Skin epidermis (tissue), 12 donors: ENCODE data around the gene COMP.

Experiments used
- H3K27ac ChIP-seq, 21 experiments: fragments of 200-600 bp; sonication (generic) in 11 of 21; one replicate each; pipeline ENCODE4 v1.5.0; 2020; ENCODE audit warnings: mild to moderate bottlenecking in 3 of 21, inconsistent platforms in 2 of 21, moderate library complexity in 2 of 21
- H3K4me3 ChIP-seq, 7 experiments: fragments of 200-600 bp; sonication (generic) in 2 of 7; one replicate each; pipeline ENCODE4 v1.5.0; 2020; ENCODE audit warnings: inconsistent platforms in 2 of 7, mild to moderate bottlenecking in 2 of 7, moderate library complexity in 1 of 7

The COMP gene

DNA sequence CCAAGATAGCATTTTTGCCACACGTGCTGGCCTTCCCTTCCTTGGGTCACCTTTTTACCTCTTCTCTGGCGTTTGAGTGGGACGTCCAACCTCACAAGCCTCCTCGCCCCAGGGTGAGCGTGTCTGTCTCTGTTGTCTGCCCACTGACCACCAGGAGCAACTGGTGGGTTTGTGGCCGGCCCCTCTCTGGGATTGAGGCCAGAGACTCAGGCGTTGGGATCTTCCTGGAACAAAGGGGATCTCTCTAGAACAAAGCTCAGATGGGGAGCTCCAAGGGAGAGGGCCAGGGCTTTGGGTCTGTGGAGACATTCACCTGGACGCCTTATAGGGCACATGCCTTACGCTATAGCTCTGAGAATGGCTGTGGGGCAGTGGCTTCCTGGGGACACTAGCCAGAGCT is 17.4 kb downstream of the COMP start:
- Histone ChIP-seq H3K27ac (no peak overlapping the region), H3K4me3 (no peak overlapping the region)

DNA sequence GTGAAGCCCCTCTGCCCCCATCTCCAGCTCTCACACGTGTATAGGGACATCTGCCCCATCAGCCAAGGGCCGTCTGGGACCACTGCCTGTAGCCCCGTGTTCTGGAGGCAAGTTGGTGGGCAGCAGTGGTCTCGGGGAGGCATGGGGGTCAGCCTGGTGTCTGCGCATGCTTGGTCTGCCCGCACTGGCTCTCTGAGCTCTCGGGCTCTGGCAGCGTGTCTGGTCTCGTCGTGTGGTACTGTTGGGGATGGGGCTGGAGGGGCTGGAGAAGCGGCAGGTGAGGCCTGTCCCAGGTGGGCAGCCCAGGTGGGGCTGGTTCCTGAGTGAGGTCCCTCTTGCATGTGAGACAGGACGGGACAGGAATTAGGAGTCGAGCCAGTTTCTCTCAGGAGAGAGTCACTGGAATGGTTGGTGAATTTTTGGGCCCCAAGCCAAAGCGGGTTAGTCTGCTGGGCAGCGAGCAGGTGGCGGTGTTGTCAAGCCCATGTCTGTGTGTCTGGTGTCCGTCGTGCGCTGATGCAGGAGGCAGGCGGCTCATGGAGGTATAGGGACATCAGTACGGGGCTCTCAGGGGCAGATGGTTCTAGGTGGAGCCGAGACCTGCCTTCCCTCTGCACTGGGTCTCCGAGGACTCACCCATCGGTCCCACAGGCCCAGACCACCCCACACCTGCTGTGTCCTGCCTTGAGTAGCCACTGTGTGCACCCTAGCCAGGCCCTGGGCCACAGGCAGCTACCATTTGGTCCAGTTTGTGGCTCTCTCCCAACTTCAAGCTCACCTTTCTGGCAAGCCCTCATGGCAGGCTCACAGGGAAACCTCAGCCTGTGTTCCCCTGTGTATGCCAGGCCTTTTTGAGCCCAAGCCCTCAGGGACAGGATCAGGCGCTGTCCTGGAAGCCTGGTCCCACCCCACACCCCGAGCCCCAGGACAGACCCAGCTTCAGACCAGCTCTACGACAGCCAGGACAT is 18.2 kb downstream of the COMP start:
- Histone ChIP-seq H3K4me3 (no peak overlapping the region), H3K27ac (no peak overlapping the region)

DNA sequence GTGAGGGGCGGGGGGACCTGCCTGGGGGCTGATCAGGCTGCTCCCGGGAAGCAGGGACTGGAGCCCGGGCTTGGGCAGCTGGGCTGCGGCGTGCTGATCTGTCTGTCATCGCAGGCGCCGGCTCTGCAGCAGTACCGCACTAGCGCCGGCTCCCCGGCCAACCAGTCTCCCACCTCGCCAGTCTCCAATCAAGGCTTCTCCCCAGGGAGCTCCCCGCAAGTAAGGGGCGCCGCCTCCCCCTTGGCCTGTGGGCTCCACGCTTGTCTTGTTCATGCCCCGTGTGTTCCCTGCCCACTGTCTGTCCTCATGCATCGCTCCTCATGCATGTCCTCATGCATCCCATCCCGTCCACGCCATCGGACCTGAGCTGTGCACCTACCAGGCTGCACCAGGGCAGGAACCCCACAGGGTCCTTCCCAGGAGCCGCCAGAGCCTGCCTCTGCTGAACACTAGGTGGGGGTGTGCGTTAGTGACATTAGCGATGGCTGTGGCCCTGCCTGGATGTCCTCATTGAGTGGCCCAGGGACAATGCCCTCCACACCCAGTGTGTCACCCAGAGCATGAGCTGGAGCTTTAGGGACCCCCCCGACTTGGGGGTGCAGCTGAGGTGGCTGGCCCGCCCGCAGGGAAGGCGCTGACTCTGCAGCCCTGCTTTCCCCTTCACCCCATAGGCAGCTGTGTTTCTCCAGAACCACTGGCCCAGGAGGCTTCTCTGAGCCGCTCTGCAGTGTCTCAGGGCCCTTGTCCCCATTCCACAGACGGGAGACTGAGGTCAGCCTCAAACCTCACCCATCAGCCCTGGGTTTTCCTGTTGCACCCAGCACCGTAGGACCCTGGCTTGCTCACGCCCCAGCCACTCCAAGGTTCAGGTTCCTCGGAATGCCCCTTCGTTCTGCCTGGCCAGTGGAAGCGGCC is 19.5 kb downstream of the COMP start:
- Histone ChIP-seq H3K27ac (no peak overlapping the region), H3K4me3 (no peak overlapping the region)

DNA sequence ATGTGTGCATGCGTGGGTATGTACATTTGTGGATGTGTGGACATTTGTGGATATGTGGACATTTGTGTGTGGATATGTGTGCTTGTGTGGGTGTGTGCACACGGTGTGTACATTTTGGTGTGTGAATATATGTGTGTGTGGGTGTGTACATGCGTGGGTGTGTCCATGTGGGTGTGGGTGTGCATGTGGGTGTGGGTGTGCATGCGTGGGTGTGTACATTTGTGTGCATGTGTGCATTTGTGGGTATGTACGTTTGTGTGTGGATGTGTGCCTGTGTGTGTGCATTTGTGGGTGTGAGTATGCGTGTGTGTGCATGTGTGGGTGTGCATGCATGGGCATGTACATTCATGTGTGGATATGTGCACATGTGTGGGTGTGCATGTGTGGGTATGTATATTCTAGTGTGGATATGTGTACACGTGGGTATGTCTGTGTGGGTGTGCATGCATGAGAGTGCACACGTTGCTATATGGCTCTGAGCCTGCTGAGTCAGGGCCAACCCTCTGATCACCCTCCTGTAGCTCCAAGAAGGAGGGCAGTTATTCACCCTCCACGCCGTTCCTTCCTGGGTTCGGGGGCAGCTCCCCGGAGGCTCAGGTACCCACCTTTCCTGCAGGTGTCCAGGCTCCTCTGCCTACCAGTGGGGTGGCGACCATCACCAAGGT is 20.3 kb downstream of the COMP start:
- no peak overlapping the region for H3K27ac ChIP-seq

DNA sequence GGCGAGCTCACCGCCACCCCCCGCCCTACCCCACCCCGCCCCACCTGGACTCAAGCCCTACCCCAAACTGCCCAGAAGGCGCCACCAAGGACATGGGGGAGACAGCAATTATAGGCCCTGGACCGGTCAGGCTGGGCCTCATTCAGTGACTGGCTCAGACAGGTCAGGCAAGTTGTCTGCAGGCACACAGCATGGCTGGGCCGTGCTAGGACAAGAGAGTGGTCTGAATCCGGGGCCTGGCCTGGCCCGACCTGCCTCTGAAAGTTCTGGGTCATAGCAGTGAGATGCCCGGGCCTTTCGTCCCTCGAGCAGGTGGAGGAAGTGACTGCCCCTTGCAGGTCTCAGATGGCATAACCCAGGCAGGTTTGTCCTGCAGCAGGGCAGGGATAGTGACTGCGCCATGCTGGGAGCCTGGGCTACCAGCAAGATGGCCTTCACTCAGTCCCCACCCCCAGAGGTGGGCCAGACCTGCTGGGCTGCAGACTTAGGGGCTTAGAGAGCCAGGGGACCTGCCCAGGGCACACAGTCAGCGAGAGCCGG is 21.0 kb downstream of the COMP start:
- no peak overlapping the region for H3K4me3 ChIP-seq
- no peak overlapping the region for H3K27ac ChIP-seq

More for the DNA sequence above, 20.3 kb downstream of the COMP start:
- no peak overlapping the region for H3K4me3 ChIP-seq

DNA sequence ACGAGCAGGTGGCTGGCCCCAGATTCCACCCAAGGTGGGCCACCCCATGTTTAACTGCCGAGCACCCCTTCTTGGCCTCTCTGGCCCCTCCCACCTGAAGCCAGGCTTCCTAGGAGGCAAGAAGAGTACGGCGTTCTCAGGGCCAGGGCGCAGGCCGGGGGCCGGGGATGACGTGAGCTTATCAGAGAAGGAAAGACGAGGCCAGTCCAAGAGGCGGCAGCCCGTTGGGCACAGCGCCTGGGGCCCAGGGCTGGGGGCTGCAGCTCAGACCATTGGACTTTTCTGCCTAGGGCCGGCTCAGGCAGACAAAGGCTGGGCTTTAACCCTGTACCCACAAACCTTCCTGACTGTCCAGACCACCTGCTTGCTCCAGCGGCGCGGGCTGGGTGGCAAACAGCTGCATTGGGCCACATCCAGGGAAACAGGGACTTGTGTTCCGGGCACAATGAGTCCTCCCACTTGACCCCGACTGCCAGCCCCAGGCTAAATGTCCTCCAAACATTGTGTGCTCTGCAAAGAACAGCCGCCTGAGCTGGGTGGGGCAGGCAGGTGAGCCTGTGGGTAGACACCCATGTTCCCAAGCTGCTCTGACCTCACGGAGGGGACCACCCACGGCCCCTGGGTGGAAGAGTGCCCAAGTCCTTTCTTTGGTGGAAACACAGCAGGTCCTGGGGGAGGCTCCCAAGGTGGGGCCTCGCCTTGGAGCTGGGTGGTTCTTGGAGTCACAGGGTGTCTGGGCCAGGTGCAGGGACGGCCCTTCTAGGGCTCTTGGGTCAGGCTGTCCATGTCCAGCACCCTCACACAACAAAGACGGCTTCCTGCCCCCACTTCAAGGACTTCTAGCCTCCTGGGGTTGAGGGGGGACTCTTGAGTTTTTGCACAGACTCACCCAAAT is 21.9 kb downstream of the COMP start:
- Histone ChIP-seq H3K27ac (no peak overlapping the region), H3K4me3 (no peak overlapping the region)

DNA sequence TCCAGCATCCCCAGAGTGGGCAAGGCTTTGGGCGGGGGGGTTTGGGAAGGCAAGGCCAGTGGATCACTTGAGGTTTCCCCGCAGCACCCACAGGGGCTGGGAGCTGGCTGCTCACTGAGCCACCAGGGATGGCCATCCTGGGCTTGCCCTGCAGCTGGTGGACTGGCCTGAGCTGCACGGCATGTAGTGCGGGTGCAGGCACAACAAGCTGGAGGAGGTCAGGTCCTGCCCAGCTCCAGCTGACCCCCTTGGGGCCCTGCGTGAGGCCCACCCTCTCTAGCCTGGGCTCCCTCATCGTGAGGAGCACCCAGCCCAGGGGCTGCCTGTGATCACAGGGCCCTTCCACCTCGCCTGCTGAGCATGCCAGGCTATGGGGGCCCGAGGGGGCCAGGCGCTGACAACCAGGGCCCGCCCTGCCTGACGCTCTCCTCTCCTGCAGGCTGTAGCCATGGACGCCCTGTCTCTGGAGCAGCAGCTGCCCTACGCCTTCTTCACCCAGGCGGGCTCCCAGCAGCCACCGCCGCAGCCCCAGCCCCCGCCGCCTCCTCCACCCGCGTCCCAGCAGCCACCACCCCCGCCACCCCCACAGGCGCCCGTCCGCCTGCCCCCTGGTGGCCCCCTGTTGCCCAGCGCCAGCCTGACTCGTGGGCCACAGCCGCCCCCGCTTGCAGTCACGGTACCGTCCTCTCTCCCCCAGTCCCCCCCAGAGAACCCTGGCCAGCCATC is 22.9 kb downstream of the COMP start:
- Histone ChIP-seq H3K4me3 (no peak overlapping the region), H3K27ac (no peak overlapping the region)

DNA sequence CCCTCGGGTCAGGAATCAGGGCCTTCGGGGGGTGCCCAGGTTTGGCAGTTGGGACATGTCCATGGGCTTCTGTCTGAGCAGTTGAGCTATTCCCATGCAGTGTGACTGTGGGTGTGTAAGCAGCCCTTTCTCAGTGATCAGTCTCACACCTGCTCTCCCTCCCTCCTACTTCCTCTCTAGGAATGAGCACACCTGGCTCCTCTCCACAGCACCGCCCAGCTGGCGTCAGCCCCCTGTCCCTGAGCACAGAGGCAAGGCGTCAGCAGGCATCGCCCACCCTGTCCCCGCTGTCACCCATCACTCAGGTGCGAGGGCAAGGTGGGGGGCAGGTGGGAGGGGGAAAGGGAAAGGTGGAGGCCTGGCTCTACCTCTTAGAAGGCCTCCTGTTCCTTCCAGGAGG is 25.9 kb downstream of the COMP start:
- peak overlapping the region in 3 of 21 experiments; percentile 19 to 75 (median 24) for H3K27ac ChIP-seq
- no peak overlapping the region for H3K4me3 ChIP-seq

DNA sequence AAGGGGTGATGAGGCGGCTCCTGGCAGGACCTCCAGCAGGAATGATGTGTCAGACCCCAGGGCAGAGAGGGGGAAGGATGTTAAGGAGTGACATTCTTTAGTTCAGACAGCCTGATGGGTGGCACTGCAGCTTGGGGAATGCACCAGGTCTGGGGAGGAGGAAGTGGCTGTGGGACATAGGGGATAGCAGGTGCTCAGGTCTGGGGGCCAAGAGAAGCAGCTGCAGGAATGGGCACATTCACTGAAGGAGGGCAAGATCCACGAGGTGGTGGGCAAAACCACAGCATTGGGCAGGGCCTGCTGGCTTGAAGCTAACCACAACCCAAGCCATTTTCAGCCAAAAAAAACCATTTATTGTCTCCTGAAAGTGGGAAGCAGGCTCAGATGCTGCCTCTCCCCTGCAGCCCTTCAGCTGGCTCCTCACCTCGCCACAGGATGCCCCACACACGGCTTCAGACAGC is 26.5 kb downstream of the COMP start:
- Histone ChIP-seq H3K4me3 (no peak overlapping the region), H3K27ac (peak overlapping the region in 11 of 21 experiments; percentile 1 to 75 (median 24))

DNA sequence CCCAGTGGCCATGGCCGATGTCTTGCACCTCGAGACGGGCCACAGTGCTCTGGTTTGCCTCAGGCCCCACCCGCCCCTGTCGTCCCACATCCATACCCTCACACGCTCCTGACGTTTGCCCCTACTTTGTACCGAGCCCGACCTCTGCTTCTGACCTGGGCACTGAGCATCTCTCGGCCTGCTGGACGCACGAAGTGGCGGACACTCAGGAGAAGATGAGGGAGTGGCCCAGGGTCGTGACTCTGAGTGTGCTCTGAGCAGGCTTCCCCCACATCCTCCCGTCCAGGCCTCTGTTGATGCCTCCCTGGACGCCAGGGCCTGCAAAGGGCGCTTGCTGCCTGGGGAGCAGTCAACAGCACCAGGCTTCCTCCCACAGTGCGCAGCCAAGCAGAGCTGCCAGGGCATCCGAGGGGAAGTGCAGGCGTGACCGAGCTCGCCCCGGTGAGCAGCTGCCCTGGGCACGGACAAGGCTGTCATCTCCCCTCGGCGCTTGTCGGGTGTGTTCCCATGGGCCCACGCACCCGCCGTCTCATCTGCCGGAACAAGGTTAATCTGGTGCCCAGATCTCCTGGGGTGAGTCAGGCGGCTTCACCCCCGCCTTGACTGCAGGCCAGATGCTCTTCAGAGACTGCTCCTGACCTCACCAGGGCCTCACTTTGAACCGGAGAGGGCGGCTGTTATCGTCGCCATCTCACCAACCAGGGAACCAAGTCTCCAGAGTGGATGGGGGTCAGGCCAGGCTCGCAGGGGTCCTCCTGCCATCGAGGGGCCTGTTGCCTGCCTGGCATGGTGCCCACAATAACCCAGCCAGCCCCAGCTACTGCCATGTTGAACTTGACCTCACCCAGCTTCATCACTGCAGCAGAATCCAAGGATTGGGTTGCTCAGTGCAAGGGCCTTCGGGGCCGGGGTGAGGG is 27.2 kb downstream of the COMP start:
- Histone ChIP-seq H3K27ac (peak overlapping the region in 12 of 21 experiments; percentile 3 to 79 (median 50)), H3K4me3 (peak overlapping the region in 4 of 7 experiments; percentile 1 to 16 (median 9))

DNA sequence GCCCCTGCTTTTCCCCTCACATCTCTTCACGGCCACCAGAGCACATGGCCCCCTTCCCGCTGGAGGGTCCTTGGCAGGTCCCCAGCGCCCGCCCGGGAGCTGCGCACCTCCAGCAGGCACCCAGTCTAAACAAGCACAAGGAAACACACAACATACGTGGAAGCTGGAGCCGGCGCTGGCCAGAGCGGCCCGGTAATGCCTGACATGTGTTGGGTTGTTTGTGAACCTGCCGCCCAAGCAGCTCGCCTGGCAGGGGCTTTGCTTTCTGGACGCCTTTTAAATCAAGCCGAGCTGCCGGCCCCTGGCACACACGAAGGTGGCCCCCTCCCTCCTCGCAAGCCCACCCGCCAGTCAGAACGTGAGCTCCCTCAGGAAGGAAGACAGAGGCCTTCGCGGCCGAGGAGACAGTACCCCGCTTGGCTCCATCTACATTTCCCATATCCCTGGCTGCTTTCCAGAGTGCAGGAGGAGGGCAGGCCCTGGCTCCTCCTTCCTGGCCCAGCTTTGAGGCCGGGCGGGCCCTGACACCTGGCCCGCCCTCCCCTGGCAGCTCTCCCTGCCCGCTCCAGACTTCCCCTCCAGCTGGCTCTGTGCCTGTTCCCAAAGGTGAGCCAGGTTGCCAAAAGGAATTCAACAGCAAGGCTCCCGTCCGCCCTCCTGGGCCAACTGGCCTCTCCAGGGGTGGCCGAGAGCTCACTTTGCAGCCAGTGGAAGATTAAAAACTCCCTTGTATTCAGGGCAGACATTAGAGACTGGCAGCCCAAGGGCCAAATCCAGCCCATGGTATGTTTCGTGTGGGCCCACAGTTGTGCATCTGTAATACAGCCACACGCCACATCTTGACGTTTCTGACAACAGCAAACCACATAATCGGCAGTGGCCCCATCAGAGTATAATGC is 28.7 kb downstream of the COMP start:
- peak overlapping the region in 2 of 7 experiments; percentile 3 to 21 for H3K4me3 ChIP-seq
- H3K27ac ChIP-seq = peak overlapping the region in 16 of 21 experiments; percentile 9 to 79 (median 60)

DNA sequence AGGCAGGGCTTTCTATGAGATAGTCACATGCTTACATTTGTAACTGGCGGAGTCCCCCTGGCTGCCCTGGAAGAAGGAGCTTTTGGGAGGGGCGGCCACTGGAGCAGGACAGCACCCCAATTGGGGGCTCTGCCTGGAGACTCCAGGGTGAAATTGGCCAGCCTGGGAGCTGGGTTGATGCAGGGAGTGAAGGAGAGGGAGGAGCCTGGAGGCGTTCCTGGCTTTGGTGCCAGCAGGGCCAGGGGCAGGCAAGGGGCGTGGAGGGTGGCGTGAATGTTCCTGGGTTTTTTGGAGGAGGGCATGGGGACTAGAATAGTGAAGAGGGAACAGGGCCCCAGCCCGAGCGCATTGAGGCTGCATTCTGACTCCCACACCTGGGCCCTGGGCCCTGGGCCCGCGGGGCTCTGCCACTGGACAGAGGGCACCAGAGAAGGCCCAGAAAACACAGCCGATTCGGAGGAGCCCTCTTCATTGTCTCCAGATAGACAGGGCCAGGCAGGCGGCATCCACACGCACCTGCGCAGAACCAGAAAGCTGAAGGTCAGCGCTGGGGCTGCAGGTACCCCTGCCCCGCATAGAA is 29.5 kb downstream of the COMP start:
- H3K27ac ChIP-seq = peak overlapping the region in 16 of 21 experiments; percentile 9 to 79 (median 60)
- H3K4me3 ChIP-seq = peak overlapping the region in 2 of 7 experiments; percentile 3 to 21

DNA sequence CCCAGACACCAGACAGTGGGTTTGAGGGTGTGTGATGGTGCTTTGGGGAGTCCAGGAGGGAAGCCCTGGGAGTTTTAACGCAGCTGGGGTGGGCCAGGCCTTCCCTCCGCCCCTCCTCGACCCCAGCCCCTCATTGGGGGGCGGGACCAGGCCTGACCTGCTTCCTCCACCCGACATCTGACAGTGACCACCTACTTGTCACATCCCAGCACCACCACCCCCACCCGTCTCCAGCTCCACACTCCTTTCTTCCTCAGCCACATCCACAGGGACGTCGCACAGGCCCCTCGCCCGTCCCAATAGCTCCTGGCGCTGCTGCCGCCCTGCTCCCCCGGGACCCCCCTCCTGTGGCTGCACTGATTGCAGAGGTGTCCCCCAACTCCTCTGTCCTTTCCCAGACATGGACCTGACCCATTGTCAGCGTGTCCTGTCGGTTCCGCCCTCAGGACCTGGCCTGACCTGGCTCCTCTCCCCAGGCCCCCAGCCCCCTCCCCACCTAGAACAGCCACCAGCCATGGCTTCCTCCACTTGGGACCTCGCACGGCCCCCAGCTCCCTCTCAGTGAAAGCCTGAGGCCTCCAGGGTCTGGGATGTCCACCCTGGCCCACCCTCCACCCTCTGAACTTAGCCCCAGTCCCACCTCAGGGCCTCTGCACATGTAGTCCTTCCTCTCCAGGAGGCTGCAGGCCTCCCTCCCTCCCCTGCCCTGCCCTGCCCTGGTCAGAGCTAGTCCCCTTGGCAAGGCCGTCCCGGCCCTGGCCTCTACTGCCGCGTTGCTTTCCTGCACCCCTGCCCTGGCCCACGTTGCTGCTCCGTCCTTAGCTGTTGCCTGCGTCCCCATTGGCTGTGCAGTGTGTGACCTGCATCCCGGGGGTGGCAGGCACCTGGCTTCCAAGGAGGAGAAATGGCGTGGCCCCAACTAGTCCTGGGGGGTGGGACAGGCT is 30.4 kb downstream of the COMP start:
- Histone ChIP-seq H3K27ac (no peak overlapping the region), H3K4me3 (no peak overlapping the region)

DNA sequence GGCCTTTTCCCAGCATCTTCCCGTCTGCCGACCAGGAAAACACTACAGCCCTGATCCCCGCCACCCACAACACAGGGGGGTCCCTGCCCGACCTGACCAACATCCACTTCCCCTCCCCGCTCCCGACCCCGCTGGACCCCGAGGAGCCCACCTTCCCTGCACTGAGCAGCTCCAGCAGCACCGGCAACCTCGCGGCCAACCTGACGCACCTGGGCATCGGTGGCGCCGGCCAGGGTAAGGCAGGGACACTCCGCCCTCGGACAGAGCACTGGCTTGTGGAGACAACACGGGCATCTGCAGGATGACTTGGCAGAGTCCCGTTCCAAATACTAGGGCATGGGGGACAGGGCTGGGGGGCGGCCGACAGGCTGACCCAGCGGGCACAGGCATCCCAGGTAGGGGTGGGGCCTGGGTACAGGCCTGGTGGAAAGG is 31.1 kb downstream of the COMP start:
- Histone ChIP-seq H3K27ac (no peak overlapping the region), H3K4me3 (no peak overlapping the region)
